GM21423 (cell line): ENCODE results near the gene PLA2G2C.
"Not testable (repeated sequence)": the region's sequence is repeated elsewhere in the genome, so short reads cannot be mapped to it uniquely, and the experiment has no call there.

ENCODE experiments used
- ATAC-seq: cut with Tn5 transposase; IDR thresholded peaks from one replicate; pipeline ENCODE4 v1.9.1; 2021; ENCODE audit warnings: mild to moderate bottlenecking, moderate library complexity; ENCODE audit not compliant: unreplicated experiment

PLA2G2C gene, protein sequence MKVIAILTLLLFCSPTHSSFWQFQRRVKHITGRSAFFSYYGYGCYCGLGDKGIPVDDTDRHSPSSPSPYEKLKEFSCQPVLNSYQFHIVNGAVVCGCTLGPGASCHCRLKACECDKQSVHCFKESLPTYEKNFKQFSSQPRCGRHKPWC

DNA sequence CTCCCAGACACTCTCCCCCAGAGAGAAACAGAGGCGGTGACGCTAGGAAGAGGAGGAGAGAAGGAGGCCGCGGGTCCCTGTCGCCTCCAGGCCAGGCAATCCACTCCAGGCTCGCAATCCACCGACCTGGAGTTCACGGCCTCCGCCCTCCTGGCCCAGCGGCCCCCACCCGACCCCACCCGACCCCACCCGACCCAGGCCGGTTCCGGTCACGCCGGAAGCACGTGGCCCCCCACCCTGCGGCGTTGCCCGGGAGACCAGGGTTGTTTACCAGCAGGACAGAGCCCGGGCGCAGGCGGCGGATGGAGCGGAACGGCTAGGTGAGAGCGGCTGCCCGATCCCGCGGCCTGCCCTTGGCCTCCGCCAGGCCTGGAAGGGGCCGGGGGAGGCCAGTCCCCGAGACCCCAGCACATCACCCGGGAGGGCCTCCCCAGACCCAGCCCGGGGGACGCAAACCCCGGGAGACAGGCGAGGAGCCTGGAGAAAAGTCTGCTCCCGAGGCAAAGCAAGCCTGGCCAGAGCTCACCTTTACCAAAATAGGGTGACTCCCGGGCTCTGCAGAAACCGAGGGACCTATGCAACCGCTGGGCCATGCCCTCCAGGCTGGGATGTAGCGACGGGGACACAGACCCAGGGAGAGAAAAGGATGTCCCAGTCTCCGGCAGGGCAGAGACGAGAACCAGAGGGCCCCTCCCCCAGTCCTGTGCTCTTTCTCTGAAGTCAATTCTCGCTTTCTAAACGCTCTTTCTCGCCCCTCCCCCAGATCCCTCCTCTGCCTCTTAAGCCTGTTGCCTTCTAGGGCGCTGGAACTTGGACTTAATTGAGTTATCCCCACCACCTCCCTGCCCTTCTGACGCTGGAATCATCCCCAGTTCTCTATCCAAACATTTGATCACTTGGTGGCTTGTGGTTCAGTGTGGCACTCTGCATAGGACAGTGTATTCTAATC lies at the start of gene PLA2G2C, which contains the start of gene UBXN10:
PLA2G2C (minus strand) TSS at position 685 of the 949 bp plus-strand sequence. CDS start 9,155 bp downstream, outside the sequence.
UBXN10 (plus strand) TSS at position 263 of the 949 bp plus-strand sequence. CDS start 4,466 bp downstream, outside the sequence.
- no peak for ATAC-seq

- ATAC-seq, result no peak
Measured at GRCh38 chr1:20234788-20235535, 48.6 kb upstream of the PLA2G2C start.

GRCh38 chr1:20233866-20234265 lies 47.5 kb upstream of the PLA2G2C start:
- ATAC-seq, result no peak

DNA sequence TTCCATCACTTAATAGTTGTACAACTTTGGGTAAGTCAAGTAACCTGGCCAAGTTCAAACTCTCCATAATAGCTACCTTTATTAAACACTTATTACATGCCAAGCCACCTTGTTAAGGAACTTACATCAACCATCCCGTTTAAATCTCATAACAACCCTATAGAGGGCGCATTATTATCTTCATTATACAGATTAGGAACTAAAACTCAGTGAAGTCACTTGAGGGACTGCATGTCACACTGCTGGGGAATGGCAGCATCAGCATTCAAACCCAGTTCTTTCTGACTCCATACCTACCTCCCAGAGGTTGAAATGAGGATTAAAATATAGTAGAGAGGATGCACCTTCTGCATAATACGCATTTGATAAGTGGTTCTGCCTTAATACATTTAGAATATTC lies 47.1 kb upstream of the PLA2G2C start:
- no peak for ATAC-seq

GRCh38 chr1:20232564-20232963 lies 46.2 kb upstream of the PLA2G2C start:
- not testable (repeated sequence) for ATAC-seq

DNA sequence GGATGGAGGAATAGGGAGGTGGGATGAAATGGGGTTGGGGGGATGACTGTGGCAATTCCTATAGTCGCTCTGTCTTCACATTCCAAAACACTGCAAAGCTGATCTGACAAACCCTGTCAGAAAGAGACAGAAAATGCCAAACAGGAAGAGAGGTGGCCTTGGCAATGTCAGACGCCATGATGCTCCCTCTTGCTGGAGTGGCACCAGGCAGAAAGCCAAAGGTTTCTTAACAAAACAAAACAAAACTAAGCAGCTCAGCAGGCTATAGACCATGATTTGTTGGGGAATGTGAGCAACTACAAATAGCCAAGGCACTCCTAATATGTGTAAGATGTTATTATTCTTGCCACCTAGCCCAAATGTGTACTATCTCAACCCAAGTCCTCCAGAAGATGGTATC lies 42.9 kb upstream of the PLA2G2C start:
- no peak for ATAC-seq

DNA sequence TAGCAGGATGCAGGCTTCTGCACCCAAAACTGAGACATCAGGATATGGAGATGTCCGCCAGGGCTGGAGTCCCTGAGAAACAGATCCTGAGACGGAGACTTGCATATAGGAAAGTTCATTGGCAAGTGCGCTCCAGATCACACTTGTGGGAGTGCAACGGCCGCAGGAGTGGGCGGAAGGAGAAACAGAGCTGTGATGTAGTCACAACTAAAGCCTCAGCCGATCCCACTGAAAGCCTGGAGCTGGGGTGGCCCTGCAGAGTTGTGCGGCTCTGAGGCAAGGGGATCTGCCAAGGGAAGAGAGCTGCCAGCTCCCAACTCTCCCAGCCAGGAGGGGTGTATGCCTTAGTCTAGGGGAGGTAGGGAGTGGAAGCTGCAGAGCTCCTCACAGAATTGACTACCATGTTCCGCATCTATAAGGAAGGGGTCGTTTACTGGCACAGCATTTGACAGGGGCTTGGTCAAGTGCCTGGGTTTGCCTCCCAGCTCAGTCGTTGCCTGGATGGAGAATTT lies 42.1 kb upstream of the PLA2G2C start:
- ATAC-seq, result no peak

GRCh38 chr1:20227704-20228103 lies 41.4 kb upstream of the PLA2G2C start:
- ATAC-seq, result no peak

DNA sequence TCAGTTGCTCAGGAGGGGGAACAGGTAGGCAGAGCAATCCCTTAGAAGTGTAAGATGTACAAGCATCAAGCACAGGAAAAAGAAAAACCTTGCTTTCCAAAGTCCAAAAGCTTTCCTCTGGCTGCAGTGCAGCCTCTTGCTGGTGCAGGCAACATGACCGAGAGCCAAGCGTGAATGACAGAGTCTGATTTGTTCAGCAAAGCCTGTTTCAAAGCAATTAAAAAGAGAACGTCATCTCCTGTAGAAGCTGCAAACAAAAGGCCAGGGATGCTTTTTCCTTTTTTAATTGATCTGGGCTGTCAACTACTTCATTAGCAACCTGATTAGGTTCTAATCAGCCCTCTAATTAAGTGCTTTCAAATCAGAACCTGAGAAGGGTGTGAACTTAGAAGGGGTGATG lies 38.2 kb upstream of the PLA2G2C start:
- no peak for ATAC-seq

DNA sequence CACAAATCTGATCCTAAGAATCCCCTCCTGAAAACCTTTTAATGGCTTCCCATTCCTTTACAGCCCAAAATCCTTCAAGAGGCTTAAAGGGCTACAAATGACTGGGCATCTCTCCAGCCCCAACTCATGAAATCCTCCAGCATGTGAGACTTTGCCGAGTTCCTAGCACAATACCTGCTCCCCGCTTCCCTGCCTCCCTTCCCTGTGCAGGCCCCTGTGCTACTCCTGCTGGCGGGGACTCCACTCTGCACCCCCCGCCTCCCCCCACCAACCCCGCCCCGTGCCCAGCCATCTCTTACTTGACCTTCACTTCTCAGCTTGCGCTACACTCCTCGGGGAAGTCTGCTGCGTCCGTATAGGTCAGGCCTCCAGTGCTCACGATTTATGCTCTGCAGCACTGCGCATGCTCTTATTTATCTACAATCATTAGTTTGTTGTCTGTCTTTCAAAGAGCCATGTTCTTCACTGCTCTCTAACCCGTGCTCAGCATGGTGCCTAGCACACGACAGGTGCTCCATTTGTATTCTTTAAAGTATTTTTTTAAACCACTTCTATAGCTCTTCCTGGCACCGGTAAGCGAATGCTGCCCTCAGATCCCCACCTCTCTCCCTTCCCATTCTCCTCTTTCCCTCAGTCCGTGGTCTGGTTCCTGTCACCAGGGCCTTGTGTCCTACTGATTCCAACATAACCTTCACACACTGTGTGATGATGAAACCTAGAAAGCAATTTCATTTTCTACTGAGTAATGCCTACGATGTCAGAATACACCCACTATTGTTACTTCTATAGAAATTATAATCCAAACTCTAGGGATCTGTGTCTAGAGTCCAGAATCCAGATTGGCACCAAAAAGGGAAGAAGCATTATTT lies 37.5 kb upstream of the PLA2G2C start:
- ATAC-seq, result no peak

DNA sequence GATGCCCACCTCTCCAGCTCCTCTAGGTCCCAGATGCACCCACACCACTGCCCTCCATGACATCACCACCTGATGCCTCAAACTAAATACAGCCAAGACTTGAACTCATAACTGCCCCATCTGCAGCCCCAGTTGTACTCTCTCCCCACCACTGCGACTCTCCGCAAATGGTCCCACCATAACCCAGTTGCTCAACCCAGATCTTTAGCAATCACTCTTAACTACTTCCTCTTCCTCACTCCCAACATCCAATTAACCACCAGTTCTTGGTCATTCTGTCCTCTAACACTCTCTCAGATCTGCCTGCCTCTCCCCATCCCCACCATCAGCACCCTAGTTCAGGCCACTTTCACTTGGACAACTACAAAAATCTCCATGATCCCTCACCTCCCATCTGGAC lies 36.8 kb upstream of the PLA2G2C start:
- ATAC-seq, result no peak

- ATAC-seq, result no peak
Measured at GRCh38 chr1:20220036-20220435, 33.7 kb upstream of the PLA2G2C start.

DNA sequence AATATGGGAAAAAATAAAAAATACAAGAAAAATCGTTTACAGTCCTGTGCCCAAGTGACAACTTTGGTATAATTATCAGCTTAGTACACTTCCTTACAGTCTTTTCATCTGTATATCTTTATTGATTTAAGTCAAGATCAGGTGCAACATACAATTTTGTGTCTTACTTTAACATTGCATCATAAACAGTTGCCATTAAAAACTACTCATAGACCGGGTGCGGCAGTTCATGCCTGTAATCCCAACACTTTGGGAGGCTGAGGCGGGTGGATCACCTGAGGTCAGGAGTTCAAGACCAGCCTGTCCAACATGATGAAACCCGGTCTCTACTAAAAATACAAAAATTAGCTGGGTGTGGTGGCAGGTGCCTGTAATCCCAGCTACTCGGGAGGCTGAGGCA lies 32.7 kb upstream of the PLA2G2C start:
- ATAC-seq, result not testable (repeated sequence)

DNA sequence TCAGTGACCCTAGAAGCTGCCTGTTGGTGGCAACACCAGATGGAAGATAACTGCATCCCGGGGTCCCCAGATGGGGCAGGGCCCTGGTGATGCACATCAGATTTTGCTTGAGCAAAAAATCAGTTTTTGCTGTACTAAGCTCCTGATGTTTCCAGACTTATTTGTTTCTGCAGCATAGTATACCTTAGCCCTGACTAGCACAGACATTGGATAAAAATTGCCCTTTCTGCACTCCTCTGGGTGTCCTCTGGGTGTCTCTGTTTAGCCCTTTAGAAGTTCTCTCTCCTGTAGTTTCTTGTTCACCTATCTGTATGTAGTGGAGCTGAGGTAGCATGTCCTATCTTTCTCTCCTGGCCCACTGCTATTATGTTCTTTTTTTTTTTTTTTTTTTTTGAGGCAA lies 30.3 kb upstream of the PLA2G2C start:
- no peak for ATAC-seq

GRCh38 chr1:20215716-20216115 lies 29.4 kb upstream of the PLA2G2C start:
- no peak for ATAC-seq

DNA sequence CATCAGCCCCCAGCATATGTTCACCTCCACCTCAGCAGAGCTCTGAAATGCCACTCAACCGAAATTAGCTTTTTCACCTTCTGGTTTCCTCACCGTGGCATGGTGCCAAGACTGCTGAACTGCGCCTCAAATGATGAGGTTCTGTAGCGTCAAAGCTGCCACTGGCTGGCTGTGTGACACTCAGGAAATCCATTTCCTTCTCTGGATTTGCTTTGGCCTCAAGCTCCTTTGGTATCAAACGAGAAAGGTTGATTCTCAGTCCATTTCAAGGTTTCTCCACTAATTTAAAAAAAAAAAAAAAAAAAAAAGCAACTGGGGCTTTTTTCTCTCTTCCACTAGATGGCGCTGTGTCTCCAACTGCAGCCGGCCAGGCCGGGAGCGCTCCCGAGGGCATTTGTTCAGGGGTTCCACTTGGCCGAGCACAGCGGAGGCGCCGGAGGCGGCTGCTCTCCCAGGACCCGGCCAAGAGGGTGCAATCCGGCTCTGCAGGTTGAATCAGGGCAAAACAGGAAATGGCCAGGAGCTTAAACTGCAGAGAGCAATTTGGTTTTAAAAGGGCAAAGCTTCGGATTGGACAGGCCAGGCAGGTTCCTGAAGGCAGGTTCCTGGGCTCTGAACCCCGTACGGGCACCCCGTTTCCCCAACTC lies 26.5 kb upstream of the PLA2G2C start:
- ATAC-seq, result no peak

DNA sequence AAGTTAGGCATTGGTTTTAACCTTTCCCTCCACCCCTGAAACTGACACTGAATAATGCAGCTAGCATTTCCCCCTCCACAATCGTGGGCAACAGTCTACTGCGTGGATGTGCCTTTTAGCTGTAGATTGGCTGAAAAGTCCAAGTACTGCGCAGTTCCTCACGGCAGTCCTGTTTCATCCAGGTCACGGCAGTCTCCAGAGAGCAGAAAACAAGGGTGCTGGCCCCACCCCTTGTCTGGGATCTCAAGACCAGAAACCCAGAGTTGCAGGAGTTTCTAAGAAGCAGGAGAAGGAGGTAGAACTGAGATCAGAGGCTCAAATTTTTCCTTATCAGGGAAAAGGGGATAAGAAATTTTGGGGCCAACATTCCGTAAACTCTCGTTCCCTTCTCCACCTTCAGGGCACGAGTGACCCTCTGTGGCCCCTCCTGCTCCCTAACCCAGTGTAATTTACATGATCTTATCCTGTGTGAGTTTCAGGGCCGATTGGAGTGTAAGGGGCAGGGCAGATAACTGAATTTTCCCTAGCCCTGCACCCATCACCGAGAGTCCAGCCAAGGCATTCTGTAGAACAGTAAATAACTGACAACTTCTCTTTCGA lies 25.9 kb upstream of the PLA2G2C start:
- ATAC-seq, result no peak

DNA sequence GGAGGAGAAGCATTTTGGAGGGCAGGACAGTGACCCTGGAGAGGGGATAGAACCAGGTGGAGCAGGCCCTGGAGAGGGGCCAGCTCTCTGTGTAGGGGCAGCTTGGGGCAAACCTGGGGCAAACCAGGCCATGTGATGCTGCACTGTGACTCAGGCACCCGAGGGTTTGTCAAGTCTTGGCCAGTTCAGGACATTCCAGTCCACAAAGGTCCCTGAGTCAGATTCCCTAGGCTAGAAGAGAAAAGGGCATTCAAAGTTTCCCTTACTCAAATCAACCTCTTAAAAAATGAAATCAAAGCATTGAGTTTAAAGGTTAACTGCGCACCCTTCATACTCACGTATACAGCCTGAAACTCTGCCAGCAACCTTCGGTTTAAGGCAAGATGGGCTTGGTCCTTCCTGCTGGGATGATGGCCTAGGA lies 25.2 kb upstream of the PLA2G2C start:
- ATAC-seq, result no peak

DNA sequence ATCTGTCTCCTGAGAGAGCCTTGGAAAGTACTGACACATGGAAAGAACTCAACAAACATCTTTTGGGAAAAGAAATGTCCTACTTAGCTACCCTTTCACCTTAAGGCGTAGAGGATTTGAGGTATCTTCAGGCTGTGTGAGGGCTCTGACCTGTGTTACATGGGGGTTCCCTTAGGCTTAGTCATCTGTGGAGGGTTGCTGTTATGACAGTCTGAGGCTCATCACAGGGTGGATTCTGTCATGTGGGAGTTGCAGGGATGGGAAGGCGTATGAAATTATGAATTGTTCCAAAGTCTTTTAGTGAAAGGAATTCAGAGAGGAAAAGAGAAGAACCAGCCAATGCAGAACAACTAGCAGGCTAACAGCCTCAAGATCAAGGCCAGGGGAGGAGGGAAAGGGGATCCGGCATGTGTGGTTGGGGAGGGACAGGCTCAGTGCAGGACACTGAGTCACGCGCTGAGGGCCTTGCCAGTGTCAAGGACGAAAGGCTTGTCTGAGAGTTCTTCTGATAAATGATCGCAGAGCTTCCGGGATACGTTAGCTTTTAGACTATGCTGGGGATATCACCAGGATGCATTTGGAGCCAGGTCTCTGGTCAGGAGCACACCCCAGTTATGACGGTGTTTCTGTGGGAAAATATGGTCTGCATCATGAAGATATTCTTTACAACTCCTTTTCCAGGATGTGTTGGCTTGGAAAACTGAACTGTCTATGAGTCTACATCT lies 24.6 kb upstream of the PLA2G2C start:
- ATAC-seq, result no peak
